HG02610 (cell line): ENCODE measurements around the gene TP53TG3B.
"Not testable (repeated sequence)": the region's sequence is repeated elsewhere in the genome, so short reads cannot be mapped to it uniquely, and the experiment has no call there.

Source experiments
- ATAC-seq: cut with Tn5 transposase; IDR thresholded peaks from one replicate; pipeline ENCODE4 v1.9.1; 2021; ENCODE audit warnings: mild to moderate bottlenecking, moderate library complexity; ENCODE audit not compliant: unreplicated experiment

Gene TP53TG3B, protein sequence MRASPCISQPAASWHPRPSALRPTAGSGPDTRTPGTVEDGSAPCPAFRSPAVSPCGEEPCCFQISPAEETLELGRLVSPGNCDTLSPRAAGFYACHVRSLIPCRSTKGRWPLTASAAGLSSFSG

DNA sequence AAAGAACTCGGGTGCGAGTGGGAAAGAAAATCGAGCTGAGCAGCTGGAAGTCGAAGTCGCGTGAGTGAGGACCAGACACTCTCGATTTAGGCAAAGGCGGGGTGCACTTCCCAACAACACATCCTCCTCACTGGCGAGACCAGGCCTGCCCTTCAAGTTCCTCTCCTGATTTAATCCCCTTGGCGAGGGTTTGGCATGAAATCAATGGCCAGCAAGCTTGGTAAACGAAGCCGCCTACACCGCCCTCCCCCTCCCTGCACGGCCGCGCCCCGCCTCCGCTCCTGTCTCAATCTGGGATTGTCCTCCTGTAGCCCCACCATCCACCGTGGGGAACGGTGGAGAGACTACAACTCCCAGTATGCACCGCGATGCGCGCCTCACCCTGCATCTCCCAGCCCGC lies at the start of gene TP53TG3B:
TP53TG3B (plus strand) TSS at position 301 of the 400 bp plus-strand sequence; CDS start at position 369, 68 bp downstream.
- not testable (repeated sequence) for ATAC-seq

DNA sequence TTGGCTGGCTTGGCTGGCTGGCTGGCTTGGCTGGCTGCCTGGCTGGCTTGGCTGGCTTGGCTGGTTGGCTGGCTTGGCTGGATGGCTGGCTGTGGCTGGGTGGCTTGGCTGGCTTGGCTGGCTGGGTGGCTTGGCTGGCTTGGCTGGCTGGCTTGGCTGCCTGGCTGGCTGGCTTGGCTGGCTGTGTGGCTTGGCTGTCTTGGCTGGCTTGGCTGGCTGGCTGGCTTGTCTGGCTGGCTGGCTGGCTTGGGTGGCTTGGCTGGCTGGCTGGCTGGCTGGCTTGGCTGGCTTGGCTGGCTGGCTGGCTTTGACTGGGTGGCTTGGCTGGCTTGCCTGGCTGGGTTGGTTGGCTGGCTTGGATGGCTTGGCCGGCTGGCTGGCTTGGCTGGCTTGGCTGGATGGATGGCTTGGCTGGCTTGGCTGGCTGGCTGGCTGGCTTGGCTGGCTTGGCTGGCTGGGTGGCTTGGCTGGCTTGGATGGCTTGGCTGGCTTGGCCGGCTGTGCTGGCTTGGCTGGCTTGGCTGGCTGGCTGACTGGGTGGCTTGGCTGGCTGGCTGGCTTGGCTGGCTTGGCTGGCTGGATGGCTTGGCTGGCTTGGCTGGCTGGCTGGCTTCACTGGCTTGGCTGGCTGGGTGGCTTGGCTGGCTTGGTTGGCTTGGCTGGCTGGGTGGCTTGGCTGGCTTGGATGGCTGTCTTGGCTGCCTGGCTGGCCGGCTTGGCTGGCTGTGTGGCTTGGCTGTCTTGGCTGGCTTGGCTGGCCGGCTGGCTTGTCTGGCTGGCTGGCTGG lies 24.2 kb upstream of the TP53TG3B start:
- ATAC-seq = not testable (repeated sequence)

DNA sequence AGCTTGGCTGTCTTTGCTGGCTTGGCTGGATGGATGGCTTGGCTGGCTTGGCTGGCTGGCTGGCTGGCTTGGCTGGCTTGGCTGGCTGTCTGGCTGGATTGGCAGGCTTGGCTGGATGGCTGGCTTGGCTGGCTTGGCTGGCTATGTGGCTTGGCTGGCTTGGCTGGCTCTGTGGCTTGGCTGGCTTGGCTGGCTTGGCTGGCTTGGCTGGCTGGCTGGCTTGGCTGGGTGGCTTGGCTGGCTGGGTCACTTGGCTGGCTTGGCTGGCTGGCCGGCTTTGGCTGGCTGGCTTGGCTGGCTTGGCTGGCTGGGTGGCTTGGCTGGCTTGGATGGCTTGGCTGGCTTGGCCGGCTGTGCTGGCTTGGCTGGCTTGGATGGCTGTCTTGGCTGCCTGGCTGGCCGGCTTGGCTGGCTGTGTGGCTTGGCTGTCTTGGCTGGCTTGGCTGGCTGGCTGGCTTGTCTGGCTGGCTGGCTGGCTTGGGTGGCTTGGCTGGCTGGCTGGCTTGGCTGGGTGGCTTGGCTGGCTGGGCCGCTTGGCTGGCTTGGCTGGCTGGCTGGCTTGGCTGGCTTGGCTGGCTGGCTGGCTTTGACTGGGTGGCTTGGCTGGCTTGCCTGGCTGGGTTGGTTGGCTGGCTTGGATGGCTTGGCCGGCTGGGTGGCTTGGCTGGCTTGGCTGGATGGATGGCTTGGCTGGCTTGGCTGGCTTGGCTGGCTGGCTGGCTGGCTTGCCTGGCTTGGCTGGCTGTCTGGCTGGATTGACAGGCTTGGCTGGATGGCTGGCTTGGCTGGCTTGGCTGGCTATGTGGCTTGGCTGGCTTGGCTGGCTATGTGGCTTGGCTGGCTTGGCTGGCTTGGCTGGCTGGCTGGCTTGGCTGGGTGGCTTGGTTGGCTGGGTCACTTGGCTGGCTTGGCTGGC lies 22.8 kb upstream of the TP53TG3B start:
- not testable (repeated sequence) for ATAC-seq

DNA sequence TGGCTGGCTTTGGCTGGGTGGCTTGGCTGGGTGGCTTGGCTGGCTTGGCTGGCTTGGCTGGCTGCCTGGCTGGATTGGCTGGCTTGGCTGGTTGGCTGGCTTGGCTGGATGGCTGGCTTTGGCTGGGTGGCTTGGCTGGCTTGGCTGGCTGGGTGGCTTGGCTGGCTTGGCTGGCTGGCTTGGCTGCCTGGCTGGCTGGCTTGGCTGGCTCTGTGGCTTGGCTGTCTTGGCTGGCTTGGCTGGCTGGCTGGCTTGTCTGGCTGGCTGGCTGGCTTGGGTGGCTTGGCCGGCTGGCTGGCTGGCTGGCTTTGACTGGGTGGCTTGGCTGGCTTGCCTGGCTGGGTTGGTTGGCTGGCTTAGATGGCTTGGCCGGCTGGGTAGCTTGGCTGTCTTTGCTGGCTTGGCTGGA lies 22.1 kb upstream of the TP53TG3B start:
- not testable (repeated sequence) for ATAC-seq

DNA sequence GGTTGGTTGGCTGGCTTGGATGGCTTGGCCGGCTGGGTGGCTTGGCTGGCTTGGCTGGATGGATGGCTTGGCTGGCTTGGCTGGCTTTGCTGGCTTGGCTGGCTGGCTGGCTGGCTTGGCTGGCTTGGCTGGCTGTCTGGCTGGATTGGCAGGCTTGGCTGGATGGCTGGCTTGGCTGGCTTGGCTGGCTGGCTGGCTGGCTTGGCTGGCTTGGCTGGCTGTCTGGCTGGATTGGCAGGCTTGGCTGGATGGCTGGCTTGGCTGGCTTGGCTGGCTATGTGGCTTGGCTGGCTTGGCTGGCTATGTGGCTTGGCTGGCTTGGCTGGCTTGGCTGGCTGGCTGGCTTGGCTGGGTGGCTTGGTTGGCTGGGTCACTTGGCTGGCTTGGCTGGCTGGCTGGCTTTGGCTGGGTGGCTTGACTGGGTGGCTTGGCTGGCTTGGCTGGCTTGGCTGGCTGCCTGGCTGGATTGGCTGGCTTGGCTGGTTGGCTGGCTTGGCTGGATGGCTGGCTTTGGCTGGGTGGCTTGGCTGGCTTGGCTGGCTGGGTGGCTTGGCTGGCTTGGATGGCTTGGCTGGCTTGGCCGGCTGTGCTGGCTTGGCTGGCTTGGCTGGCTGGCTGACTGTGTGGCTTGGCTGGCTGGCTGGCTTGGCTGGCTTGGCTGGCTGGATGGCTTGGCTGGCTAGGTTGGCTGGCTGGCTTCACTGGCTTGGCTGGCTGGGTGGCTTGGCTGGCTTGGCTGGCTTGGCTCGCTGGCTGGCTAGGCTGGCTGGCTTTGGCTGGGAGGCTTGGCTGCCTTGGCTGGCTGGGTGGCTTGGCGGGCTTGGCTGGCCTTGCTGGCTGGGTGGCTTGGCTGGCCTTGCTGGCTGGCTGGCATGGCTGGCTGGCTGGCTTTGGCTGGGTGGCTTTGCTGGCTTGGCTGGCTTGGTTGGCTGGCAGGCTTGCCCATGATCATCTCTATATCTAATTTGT lies 21.3 kb upstream of the TP53TG3B start:
- not testable (repeated sequence) for ATAC-seq
